Adrenal gland (tissue), 5 donors: ENCODE data around the gene GPRIN1.

Experiments used
- POLR2A ChIP-seq, 2 donors: fragments of 450-650 bp; IDR thresholded peaks; one replicate each; pipeline ENCODE4 v1.6.1; 2017; ENCODE audit warnings: antibody characterized with exemption in 2 of 2, mild to moderate bottlenecking in 2 of 2, moderate library complexity in 1 of 2
- TF ChIP-seq, protein P1 (sequence below), 6 experiments: fragments of 450-650 bp in 4 of 6; fragments of 200-600 bp in 2 of 6; sonication (generic) in 1 of 6; IDR thresholded peaks; 1 replicate in 5 of 6; 2 replicates in 1 of 6; pipeline versions ENCODE4 v1.5.1 to v1.8.0; 2016 to 2021; ENCODE audit warnings: antibody characterized with exemption in 6 of 6, mild to moderate bottlenecking in 2 of 6, moderate library complexity in 1 of 6
- donor health status: DM: no; HTN: no; CAD: no.

DNA sequence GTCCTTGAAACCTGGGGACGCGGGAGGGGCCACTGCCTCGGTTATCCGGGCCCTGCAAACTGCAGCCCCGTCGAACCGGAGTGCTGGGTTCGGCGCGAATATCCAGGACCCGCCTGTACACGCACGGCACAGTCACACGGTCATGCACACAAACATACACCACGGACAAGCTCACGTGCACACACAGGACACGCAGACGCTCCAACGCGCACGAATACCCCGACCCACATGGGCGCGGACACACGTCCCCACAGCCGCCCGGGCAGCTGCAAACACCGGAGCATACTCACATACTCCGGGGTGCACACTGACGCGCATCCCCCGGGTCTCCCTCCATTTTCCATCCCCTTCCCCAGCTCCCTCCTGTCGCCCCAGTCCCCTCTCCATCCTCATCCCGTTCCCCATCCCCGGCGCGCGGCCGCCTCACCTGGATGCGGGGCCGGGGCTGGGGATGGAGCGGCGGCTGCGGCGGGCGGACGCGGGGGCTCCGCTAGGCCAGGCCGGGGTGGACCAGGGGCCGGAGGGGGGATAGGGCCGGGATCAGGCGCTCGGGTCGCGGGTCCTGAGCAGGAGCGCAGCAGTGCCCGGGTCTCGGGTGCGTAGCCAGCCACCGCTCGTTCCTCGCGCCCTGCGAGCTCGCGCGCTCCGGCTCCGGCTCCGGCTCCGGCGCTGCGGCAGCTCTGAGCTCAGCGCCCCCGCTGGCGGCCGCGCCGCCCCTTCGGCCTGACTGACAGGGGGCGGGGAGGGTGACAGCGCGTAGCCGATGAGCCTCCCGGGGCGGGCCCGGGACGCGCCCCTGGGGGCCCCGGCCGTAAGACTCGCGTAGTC is 20.1 kb upstream of the GPRIN1 start, which contains the start of the genes EIF4E1B and SNCB:
- peak in 1 of 2 donors; percentile 17 for TF ChIP-seq POLR2A (IDR thresholded peaks at IDR 0.05)
- TF ChIP-seq, protein P1, sequence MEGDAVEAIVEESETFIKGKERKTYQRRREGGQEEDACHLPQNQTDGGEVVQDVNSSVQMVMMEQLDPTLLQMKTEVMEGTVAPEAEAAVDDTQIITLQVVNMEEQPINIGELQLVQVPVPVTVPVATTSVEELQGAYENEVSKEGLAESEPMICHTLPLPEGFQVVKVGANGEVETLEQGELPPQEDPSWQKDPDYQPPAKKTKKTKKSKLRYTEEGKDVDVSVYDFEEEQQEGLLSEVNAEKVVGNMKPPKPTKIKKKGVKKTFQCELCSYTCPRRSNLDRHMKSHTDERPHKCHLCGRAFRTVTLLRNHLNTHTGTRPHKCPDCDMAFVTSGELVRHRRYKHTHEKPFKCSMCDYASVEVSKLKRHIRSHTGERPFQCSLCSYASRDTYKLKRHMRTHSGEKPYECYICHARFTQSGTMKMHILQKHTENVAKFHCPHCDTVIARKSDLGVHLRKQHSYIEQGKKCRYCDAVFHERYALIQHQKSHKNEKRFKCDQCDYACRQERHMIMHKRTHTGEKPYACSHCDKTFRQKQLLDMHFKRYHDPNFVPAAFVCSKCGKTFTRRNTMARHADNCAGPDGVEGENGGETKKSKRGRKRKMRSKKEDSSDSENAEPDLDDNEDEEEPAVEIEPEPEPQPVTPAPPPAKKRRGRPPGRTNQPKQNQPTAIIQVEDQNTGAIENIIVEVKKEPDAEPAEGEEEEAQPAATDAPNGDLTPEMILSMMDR (IDR thresholded peaks at IDR 0.05), result no peak
